Fibroblast of lung (primary cell): Measurements from ENCODE around the gene JPT1.
"Not testable (repeated sequence)": the region's sequence is repeated elsewhere in the genome, so short reads cannot be mapped to it uniquely, and the experiment has no call there.

ENCODE experiments used
- EZH2 ChIP-seq: IDR thresholded peaks from 2 replicates; pipeline ENCODE4 v1.5.1; 2012; ENCODE audit warnings: low read length, control low read depth, mild to moderate bottlenecking; ENCODE audit errors: missing control alignments
- TF ChIP-seq, protein P1 (sequence below), 2 donors: IDR thresholded peaks in 1 of 2; conservative IDR thresholded peaks in 1 of 2; 1 replicate in 1 of 2; 2 replicates in 1 of 2; pipeline ENCODE4 v1.5.1; 2011 to 2012; ENCODE audit warnings: low read length in 2 of 2, control low read depth in 1 of 2, inconsistent platforms in 1 of 2, low read depth in 1 of 2, mild to moderate bottlenecking in 1 of 2

DNA sequence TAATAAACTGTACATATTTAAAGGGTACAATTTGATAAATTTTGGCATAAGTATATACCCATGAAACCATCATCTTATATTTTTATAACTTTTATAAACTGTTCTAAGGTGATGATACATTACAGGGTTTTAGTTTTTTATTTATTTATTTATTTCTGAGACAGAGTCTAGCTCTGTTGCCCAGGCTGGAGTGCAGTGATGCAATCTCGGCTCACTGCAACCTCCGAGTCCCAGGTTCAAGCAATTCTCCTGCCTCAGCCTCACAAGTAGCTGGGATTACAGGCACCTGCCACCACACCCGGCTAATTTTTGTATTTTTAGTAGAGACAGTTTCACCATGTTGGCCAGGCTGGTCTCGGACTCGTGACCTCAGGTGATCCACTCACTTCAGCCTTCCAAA lies 26.4 kb downstream of the JPT1 start:
- TF ChIP-seq, protein P1, sequence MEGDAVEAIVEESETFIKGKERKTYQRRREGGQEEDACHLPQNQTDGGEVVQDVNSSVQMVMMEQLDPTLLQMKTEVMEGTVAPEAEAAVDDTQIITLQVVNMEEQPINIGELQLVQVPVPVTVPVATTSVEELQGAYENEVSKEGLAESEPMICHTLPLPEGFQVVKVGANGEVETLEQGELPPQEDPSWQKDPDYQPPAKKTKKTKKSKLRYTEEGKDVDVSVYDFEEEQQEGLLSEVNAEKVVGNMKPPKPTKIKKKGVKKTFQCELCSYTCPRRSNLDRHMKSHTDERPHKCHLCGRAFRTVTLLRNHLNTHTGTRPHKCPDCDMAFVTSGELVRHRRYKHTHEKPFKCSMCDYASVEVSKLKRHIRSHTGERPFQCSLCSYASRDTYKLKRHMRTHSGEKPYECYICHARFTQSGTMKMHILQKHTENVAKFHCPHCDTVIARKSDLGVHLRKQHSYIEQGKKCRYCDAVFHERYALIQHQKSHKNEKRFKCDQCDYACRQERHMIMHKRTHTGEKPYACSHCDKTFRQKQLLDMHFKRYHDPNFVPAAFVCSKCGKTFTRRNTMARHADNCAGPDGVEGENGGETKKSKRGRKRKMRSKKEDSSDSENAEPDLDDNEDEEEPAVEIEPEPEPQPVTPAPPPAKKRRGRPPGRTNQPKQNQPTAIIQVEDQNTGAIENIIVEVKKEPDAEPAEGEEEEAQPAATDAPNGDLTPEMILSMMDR (conservative IDR thresholded peaks at IDR 0.05 in 1 of 2, IDR thresholded peaks at IDR 0.05 in 1 of 2; ENCODE audit: low read depth in 1 of 2, low read length in 2 of 2) = not testable (repeated sequence)
- TF ChIP-seq EZH2 = not testable (repeated sequence)
